Activated CD4-positive, alpha-beta T cell treated with anti-CD3 and anti-CD28 coated beads, Interleukin-2, amount 50 U/mL, for 24 hours (primary cell): Measurements from ENCODE around the gene HMGCL.

ENCODE experiments used
- DNase-seq, 2 donors: peaks; one replicate each; pipeline ENCODE4 v3.0.0-alpha.2; 2020; ENCODE audit warnings: low read depth in 1 of 2, low spot score in 1 of 2

HMGCL gene

DNA sequence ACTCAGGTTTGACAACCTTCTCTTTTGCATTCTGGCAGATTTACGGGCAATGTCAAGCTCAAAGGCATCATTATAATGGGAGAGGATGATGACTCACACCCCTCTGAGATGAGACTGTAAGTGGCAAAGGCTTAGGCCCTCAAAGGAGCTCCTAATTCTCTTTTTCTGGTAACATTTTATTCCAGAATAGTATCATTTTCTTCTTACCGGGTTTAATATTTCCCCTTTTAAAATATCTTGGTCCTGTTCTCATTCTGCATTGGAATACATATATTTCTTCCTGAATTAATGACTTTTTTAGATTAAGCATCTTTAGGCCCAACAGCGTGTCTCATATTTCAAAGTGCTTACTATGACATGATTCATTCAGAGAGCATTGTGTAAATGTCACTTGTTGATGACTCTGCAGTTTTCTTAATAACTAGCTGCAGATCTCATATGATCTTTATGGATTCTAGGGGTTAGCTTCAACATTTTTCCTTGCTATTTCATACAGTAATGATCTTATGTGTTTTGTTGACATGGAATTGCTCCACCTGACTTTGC lies 45.3 kb downstream of the HMGCL start:
- no peak for DNase-seq

DNA sequence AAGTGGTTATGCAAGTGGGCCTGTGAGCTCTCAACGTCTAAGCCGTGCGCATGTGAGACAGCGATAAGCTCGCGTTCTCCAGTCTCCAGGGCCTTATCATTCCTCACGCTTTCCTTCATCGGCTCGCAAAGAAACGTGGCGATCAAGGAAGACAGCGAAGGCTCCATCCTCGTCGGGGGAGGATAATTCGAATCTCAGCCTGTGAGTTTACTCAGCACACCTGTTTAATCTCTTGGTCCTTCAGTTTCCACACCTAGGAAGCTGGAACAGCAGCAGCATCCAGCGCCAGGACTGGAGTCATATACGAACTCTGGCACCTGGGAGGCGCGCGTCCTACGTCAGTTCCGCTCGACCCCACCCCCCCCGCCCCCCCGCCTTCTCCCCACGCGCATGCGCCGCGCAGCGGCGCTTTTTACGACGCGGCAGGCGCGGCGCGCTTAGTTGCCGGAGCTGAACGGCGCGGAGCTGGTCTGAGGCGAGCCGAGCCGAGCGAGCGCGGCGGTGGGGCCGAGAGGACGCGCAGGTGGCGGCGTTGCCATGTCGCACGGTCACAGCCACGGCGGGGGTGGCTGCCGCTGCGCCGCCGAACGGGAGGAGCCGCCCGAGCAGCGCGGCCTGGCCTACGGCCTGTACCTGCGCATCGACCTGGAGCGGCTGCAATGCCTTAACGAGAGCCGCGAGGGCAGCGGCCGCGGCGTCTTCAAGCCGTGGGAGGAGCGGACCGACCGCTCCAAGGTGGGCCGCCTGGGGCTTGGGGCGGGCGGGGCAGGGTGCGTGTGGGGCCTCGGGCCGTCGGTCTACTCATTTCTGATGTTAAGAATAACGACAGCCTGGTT lies 47.0 kb downstream of the HMGCL start, which contains the start of gene PITHD1:
Gene PITHD1 (plus strand): TSS at position 440 of the 836 bp plus-strand sequence. CDS start 98 bp downstream, at position 538.
- peak; percentile 63 for DNase-seq

DNA sequence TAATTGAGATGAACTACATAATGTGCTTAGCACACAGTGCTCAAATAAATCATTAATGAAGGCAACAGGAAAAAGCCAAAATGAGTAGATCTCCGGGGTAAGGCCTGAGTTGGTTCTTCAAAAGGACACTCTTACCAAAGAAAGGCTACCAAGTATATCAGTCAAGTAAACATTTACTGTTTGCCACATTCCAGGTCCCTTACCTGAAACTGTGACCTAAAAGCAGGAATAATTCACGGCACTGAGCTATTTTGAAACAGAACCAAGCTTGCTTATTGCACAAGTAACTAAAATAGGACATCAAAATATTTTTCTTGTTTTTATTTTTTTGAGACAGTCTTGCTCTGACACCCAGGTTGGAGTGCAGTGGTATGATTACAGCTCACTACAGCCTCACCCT lies 49.0 kb downstream of the HMGCL start:
- no peak for DNase-seq

DNA sequence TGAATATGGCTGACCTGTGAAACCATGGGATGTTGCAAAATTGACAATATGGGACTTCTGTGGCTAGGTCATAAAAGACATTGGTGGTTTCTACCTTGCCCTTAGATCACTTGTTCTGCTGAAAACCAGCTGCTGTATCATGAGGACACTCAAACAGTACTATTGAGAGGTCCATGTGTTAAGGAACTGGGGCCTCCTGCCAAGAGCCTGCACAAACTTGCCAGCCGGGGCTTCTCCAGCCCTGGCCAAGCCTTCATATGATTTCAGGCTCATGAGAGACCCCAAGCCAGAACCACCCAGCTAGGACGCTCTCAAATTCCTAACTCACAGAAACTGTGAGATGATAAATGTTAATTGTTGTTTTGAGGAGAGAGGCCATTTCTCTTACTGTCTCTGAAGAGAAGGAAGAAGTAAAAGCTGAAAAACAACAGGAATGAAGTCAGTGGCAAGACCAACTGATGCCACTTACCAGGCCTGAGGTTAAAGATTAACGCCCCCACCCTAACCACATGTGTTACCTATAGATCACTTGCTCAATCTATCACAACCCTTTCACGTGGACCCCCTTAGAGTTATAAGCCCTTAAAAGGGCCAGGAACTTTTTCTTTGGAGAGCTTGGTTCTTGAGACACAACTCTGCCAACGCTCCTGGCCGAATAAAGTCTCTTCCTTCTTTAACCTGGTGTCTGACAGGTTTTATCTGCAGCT lies 50.9 kb downstream of the HMGCL start:
- no peak for DNase-seq

DNA sequence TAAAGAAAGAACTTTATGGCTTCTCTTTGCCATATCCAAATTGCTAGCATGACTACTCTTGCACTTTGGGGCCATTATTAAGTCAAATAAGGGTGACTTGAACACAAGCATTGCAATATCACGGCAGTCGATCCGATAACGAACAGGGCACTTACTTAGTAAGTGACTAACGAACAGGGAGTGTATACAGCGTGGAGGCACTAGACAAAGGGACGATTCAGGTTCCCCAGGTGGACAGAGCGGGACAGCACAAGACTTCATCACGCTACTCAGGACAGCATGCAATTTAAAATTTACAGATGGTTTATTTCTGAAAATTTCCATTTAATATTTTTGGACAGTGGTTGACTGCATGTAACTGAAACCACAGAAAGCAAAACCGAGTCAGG lies 52.4 kb downstream of the HMGCL start:
- no peak for DNase-seq

DNA sequence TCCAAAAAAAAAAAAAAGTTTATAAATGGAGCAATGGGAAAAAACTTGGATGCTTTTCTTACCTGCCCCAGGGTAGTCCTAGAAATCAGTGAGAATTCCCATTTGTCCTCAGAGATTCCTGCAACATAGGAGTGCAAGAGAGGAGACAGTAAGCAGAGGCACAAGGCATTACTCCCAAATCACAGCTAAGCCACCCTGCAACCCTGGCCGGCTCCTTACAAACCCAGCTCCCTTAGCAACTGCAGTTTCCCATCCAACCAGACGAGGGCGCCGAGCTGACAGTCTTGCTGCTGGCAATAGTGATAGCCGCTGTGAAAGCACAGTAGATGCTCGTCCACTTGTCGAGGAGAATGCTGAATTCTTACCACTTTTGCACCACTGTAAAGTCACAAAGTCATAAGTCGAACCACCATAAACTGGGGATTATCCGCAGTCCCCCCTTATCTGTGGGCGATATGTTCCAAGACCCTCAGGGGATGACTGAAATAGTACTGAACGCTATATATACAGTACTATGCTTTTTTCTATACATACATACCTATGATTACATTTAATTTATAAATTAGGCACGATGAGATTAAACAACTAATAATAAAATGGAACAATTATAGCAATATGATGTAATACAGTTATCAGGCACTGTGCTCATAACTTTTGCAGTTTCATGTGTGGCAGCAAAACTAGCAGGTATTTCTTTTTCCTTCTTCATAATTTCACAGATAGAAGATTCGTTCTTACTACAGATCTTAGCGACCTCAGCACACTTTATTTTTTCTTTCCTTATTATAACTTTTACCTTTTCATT lies 53.0 kb downstream of the HMGCL start:
- peak; percentile 68 to 83 for DNase-seq

DNA sequence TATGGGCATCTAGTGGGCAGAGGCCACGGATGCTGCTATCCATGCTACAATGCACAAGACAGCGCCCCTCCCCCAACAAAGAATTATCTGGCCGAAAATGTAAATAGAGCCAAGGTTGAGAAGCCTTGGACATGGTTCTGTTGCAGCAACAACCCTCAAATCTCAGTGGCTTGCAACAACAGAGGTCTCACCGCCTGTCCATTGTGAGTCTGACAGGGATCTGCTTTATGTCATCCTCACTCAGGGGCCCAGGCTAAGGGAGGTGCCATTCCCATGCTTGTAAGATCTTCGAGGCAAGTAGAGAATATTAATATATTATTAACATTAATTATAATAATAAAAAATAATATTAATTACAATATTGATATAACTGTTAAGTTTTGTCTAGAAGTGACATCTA lies 56.5 kb downstream of the HMGCL start:
- no peak for DNase-seq

DNA sequence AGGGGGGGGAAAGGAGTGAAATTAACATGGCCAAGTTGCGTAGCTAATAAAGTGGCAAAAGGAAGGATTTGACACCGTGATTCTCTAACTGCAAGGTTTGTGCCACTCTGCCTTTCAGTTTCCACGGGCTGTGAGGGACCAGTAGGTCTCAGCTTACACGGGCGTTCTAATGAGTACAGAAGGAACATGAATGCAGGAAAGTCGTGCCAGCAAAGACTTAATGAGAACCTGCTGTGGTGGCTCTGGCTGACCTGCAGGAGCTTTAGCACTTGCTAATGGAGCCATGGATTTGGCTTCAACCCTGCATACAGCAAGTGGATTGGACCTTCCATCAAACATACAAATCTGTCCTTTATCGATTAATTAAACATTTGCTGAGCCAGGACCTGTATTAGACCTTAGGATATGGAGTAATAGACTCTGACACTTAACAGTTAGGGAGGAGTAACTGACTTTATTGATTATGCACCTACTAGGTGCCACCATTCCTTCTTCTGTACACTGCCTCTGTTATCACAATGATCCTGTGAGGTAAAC lies 62.1 kb downstream of the HMGCL start:
- no peak for DNase-seq

DNA sequence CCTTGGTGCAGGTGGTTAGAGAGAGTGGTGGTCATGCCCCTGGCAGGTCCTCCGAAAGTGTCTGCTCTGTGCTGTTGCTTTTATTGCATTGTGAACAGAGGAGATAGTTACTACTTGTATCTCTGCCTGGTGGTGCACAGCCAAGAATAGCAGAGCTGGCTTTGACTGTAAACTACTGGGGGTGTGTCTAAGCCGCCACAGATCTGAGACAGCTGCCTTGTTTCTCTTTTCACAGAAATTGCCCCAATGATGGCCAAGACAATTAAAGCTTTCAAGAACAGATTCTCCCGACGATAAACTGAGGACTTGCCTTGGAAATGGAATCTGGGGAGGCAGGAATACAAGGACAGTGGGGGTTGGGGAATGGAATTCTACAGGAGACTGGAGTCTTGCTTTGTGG lies 66.0 kb downstream of the HMGCL start:
- DNase-seq: no peak

DNA sequence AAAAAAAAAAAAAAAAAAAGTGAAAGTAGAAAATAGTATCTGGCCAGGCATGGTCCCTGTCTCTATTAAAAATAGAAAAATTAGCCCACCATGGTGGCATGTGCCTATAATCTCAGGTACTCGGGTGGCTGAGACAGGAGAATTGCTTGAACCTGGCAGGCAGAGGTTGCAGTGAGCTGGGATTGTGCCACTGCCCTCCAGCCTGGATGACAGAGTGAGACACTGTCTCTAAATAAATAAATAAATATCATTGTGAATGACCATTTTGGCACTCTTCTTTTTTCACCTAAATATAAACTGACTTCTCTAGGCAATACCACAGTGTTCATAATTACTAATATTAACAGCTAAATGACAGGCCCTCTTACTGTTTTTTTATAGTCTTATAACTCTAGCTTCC lies 67.4 kb downstream of the HMGCL start:
- DNase-seq: no peak

DNA sequence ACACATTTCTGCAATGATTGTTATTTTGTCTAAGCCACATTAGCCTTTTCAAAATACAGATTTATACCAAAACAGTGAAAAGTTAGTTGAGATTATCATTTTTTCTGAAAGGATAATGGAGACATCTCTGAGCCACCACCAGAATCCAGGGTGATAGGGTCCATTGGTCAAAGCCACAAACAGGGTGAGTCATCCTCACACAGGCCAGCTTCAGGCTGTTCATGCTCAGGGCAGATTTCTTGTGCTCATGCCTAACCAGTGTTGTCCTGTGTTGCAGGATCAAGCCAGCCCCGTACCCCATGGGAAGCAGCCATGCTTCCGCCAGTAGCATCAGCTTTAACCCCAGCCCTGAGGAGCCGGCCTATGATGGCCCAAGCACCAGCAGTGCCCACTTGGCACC lies 68.6 kb downstream of the HMGCL start:
- no peak for DNase-seq

DNA sequence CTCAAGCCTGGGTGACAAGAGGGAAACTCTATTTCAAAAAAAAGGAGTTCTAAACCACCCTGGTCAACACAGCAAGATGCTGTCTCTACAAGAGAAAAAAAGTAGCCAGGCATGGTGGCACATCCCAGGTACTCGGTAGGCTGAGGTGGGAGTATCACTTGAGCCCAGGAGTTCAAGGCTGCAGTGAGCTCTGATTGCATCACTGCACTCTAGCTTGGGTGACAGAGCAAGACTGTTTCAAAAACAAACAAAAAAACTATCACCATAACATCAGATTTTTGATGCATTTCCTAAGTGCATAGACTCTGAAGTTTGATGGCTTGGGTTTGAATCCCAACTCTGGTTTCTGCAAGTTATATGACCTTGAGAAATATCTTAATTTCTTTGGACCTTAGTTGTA lies 72.3 kb downstream of the HMGCL start:
- no peak for DNase-seq
